OCI-LY7 (cell line): ENCODE measurements around the gene PITX3.

ENCODE experiments used
- EZH2phosphoT487 ChIP-seq: fragments of 200-600 bp; sonication (generic); IDR thresholded peaks from 2 replicates; pipeline ENCODE4 v1.6.1; 2018; ENCODE audit warnings: low read depth, borderline replicate concordance, mild to moderate bottlenecking, mixed run types, antibody characterized with exemption, low read length, moderate library complexity, mixed read lengths
- TF ChIP-seq, protein P1 (sequence below): fragments of 200-600 bp; sonication (generic); conservative IDR thresholded peaks from 2 replicates; pipeline ENCODE4 v1.5.1; 2014; ENCODE audit warnings: mild to moderate bottlenecking, antibody characterized with exemption, low read length, moderate library complexity, mixed read lengths

DNA sequence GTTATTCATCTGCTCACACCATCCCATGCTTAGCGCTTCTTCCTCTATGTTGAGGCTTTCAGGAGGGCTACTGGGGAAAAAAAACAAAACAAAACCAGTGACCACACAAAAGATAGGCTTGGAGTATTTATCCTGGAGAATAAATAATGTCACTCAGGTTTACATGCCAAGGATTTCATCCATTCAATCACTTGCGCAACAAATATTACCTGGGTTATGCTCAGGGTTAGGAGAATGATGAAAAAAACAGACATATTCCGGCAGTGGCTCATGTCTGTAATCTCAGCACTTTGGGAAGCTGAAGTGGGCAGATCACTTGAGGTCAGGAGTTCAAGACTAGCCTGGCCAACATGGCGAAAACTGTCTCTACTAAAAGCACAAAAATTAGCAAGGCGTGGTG lies 18.5 kb downstream of the PITX3 start:
- TF ChIP-seq, protein P1, sequence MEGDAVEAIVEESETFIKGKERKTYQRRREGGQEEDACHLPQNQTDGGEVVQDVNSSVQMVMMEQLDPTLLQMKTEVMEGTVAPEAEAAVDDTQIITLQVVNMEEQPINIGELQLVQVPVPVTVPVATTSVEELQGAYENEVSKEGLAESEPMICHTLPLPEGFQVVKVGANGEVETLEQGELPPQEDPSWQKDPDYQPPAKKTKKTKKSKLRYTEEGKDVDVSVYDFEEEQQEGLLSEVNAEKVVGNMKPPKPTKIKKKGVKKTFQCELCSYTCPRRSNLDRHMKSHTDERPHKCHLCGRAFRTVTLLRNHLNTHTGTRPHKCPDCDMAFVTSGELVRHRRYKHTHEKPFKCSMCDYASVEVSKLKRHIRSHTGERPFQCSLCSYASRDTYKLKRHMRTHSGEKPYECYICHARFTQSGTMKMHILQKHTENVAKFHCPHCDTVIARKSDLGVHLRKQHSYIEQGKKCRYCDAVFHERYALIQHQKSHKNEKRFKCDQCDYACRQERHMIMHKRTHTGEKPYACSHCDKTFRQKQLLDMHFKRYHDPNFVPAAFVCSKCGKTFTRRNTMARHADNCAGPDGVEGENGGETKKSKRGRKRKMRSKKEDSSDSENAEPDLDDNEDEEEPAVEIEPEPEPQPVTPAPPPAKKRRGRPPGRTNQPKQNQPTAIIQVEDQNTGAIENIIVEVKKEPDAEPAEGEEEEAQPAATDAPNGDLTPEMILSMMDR = no peak
- TF ChIP-seq EZH2phosphoT487 = no peak
